ENCODE data around the gene ULBP1.
"Not testable (repeated sequence)": the region's sequence is repeated elsewhere in the genome, so short reads cannot be mapped to it uniquely, and the experiment has no call there.

Gene ULBP1

DNA sequence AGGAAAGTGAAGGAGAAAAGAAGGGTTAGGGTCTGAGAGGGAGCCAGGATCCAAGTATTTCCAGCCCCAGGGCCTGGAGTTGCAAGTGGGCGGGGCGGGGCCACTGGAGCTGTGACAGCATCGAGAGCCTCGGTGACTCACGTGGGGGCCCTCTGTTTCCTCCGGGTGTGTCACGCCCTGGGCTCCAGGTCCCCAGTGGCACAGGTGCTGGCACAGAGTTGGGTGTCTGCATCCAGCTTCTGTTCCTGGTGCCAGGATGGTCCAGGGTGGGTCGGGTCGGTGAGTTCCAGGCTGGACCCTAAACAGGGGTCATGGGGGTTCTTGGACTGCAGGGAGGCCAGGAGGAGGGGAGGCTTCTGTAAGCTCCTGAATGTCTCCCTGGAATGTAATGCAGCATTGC, 44.8 kb downstream of the ULBP1 start:
- DNase-seq: peak; percentile 46

DNA sequence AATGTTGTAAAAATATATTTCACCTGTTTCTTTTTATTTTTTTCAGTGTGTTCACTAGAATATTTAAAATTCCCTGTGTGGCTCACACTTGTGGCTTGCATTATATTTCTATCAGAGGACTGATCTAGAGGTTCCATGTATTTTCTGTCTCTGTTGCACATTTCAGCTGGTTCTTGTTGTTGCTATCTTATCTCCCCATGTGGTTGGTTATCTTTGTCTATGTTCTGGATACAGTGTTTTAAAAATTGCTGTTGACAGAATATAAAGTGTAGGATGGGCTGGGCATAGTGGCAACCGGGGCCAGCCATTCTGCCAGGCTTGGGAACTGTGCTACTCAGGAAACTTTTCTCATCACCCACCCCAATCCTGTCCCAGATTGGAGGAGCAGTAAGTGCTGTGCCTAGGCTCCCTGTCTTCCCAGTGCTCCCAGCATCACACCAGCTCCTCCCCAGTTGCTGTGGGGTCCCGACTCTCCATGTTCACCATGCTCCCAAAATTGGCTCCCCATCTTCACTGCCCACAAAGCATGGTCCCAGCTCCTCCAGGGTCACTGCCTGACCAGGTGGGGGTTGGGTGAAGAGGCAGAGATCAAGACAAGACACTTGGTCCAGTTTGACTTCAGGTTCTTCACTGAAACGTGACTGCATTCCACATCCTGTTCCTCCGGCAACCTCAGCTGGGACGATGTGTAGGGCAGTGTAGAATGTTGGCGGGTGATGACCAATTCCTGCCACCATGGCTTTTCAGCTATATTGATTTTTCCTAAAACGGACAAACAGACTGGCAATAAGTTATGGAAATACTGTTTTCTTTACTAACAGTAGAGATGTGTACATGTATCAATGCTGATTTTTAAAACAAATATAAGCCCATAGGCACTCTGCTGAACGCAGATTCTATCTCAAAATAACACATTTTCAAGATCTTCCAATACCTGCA, 49.4 kb downstream of the ULBP1 start:
- DNase-seq: not testable (repeated sequence)

DNA sequence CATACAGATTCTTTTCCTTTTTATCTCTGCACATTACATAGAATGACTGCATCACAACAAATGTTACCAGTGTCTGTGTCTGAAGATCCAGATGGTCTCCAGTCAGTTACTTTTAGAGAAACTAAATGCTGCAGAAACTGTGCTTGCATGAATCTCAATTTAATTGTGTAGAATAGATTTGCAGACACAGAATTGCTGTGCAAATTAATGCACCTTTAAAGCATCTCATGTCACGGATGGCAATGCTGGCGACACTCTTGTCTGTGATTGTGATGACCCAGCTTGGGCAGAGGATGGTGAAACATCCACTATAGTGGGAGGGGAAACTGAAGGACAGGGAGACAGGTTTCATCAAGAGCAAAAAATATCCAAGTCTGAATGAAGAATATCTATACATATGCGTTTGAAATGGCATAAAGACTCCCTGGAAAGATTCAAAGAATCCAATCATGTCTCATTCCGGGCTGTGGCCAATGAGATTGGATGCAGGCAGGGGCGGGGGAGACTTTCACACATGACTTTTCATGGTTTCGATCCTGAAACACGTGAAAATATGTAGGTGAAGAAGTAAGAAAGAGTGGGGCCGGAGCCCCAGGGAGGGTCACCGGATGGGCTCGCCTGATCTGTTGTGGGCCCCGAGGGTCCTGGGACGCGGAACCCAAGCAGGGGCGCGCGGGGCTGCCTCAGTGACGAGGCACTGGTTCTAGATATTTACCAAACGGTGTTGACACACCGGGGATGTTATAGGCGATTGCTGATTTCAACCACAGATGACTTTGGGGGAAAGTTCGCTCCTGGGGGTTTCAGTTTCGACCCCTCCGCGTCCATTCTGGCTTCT, 50.3 kb downstream of the ULBP1 start:
- not testable (repeated sequence) for DNase-seq

GRCh38 chr6:150014623-150015280, 51.0 kb downstream of the ULBP1 start:
- DNase-seq: not testable (repeated sequence)

GRCh38 chr6:150015281-150016001, 51.7 kb downstream of the ULBP1 start:
- DNase-seq: not testable (repeated sequence)

GRCh38 chr6:150016324-150017185, 52.8 kb downstream of the ULBP1 start:
- DNase-seq: peak; percentile 41

GRCh38 chr6:150017186-150017521, 53.4 kb downstream of the ULBP1 start:
- DNase-seq: not testable (repeated sequence)

GRCh38 chr6:150018846-150019580, 55.3 kb downstream of the ULBP1 start:
- no peak for DNase-seq

- DNase-seq: not testable (repeated sequence)
Measured at GRCh38 chr6:150021870-150022269, 58.1 kb downstream of the ULBP1 start.

Data from activated CD8-positive, alpha-beta memory T cell treated with anti-CD3 and anti-CD28 coated beads, Interleukin-2, amount 50 U/mL, for 4 hours (primary cell).